ENCODE data around the gene ATP6AP2. TPM values are rescaled to one million over a fixed set of nuclear protein-coding genes. Genes with fewer than 3 reads are reported as not detected.
A peak's percentile ranks its signal among the peaks of the same experiment; 100 is the strongest.

The ATP6AP2 gene
- total RNA-seq, 1 experiment from 2014 or later: 45.5 TPM

GRCh38 chrX:40647307-40648197 is 66.8 kb downstream of the ATP6AP2 start, which contains the start of gene CXorf38:
Gene CXorf38 (minus strand): TSS chrX:40647561. CDS start chrX:40647520, 41 bp downstream.
- Histone ChIP-seq H3K4me3 (peak within 1 kb of the TSS; percentile 62), H3K9me3 (ENCODE audit: insufficient read depth, low read depth) (no peaks in the 10 kb centered on the region), H2AFZ (peak within 1 kb of the TSS; percentile 66), H3K79me2 (ENCODE audit: low read depth) (peaks cover 14% of the 10 kb centered on the region), H3K4me2 (peak within 1 kb of the TSS; percentile 67), H4K20me1 (ENCODE audit: insufficient read depth) (no peaks in the 10 kb centered on the region), H3K4me1 (replicated peaks; ENCODE audit: insufficient read depth) (no peaks in the 10 kb centered on the region), H3F3A (ENCODE audit: insufficient read depth, low read depth) (no peaks in the 10 kb centered on the region), H3K9me2 (ENCODE audit: insufficient read depth) (no peaks in the 10 kb centered on the region), H3K36me3 (ENCODE audit: low read depth) (no peaks in the 10 kb centered on the region), H3K27me3 (ENCODE audit: insufficient read depth, low read depth) (no peaks in the 10 kb centered on the region), H3K27ac (peak within 1 kb of the TSS; percentile 39; the same call in 1 of the 2 replicates)
- ChIA-PET CTCF (interaction anchor here (0.6 kb wide), 1 partner anchor 103 kb away, joined by 3 read pairs; no protein-coding TSS in a partner anchor), POLR2A (ENCODE audit: unreplicated experiment) (no interaction called here)
- BruUV-seq (replicated peaks): no TSS peak
- peak; percentile 57 to 84 for DNase-seq
- TF ChIP-seq CTCF (conservative IDR thresholded peaks at IDR 0.05) (no peak), EZH2 (IDR thresholded peaks at IDR 0.05; ENCODE audit: low read depth) (no peak)
- intact Hi-C loops (cut with micrococcal nuclease; ENCODE audit: unreplicated experiment): loop anchor here (5.0 to 10.0 kb wide), 2 partner anchors 103 to 605 kb away; no protein-coding TSS in a partner anchor

GRCh38 chrX:40651620-40652223 is 71.0 kb downstream of the ATP6AP2 start:
- DNase-seq: peak in 1 of 2 experiments; percentile 31
- Histone ChIP-seq H3K4me3 (no peak overlapping the region), H3K4me1 (replicated peaks; ENCODE audit: insufficient read depth) (no peaks in the 10 kb centered on the region), H3K9me3 (ENCODE audit: insufficient read depth, low read depth) (no peaks in the 10 kb centered on the region), H3K79me2 (ENCODE audit: low read depth) (no peaks in the 10 kb centered on the region), H2AFZ (no peak overlapping the region), H3K4me2 (no peak overlapping the region), H3K36me3 (ENCODE audit: low read depth) (no peaks in the 10 kb centered on the region), H3K9me2 (ENCODE audit: insufficient read depth) (no peaks in the 10 kb centered on the region), H4K20me1 (ENCODE audit: insufficient read depth) (no peaks in the 10 kb centered on the region), H3F3A (ENCODE audit: insufficient read depth, low read depth) (no peaks in the 10 kb centered on the region), H3K27ac (no peak overlapping the region), H3K27me3 (ENCODE audit: insufficient read depth, low read depth) (no peaks in the 10 kb centered on the region)
- BruUV-seq (replicated peaks): no TSS peak
- TF ChIP-seq CTCF (conservative IDR thresholded peaks at IDR 0.05): peak; percentile 65
- no peak for TF ChIP-seq EZH2 (IDR thresholded peaks at IDR 0.05; ENCODE audit: low read depth)
- intact Hi-C loops (cut with micrococcal nuclease; ENCODE audit: unreplicated experiment): loop anchor here (5.0 kb wide), 1 partner anchor 141 kb away; no protein-coding TSS in a partner anchor
- ChIA-PET POLR2A (ENCODE audit: unreplicated experiment) (interaction anchor here (0.6 to 0.7 kb wide), 2 partner anchors 210 to 507 kb away, joined by 3 to 10 read pairs; no protein-coding TSS in a partner anchor), CTCF (interaction anchor here (0.5 to 0.7 kb wide), 4 partner anchors 142 to 678 kb away, joined by 3 to 16 read pairs (median 4); no protein-coding TSS in a partner anchor)

- Histone ChIP-seq H3K4me2 (no peak overlapping the region), H4K20me1 (ENCODE audit: insufficient read depth) (no peaks in the 10 kb centered on the region), H3K4me3 (no peak overlapping the region), H3K27ac (no peak overlapping the region), H3K9me3 (ENCODE audit: insufficient read depth, low read depth) (no peaks in the 10 kb centered on the region), H3F3A (ENCODE audit: insufficient read depth, low read depth) (no peaks in the 10 kb centered on the region), H3K9me2 (ENCODE audit: insufficient read depth) (no peaks in the 10 kb centered on the region), H3K36me3 (ENCODE audit: low read depth) (no peaks in the 10 kb centered on the region), H3K27me3 (ENCODE audit: insufficient read depth, low read depth) (no peaks in the 10 kb centered on the region), H3K79me2 (ENCODE audit: low read depth) (no peaks in the 10 kb centered on the region), H2AFZ (no peak overlapping the region), H3K4me1 (replicated peaks; ENCODE audit: insufficient read depth) (no peaks in the 10 kb centered on the region)
- DNase-seq: no peak
- intact Hi-C loops (cut with micrococcal nuclease; ENCODE audit: unreplicated experiment): loop anchor here (5.0 kb wide), 1 partner anchor 140 kb away; no protein-coding TSS in a partner anchor
- CTCF ChIA-PET: no interaction called here
- no TSS peak for BruUV-seq (replicated peaks)
- no peak for TF ChIP-seq EZH2 (IDR thresholded peaks at IDR 0.05; ENCODE audit: low read depth)
- no peak for TF ChIP-seq CTCF (conservative IDR thresholded peaks at IDR 0.05)
- POLR2A ChIA-PET (ENCODE audit: unreplicated experiment): no interaction called here
Measured at GRCh38 chrX:40652664-40653063, 71.9 kb downstream of the ATP6AP2 start.

Measured in PC-9 (cell line).